ENCODE results near the gene LRGUK. TPM values are rescaled to one million over a fixed set of nuclear protein-coding genes. Genes with fewer than 3 reads are reported as not detected.

Gene LRGUK
- total and polyA plus RNA-seq, 2 of the 8 experiments (the other 6 are each of a cell fraction or from before 2014, with no cell fraction given) = 1.5 to 3.6 TPM

- Histone ChIP-seq H4K8ac (ENCODE audit: extremely low read depth, insufficient read depth, low read length) (no peak overlapping the region), H3K4me2 (ENCODE audit: insufficient read depth in 1 of 2, low read depth in 2 of 2, low read length in 2 of 2) (no peak overlapping the region), H3K9ac (replicated peaks in 1 of 4; ENCODE audit: extremely low read depth in 1 of 4, low read depth in 3 of 4, low read length in 3 of 4) (no peak overlapping the region), H3K23ac (ENCODE audit: insufficient read length) (no peak overlapping the region), H2BK15ac (ENCODE audit: low read length) (no peak overlapping the region), H3K4ac (replicated peaks; ENCODE audit: insufficient read length, low read depth, low read length) (no peak overlapping the region), H2BK5ac (ENCODE audit: low read depth, low read length) (no peak overlapping the region), H2AFZ (ENCODE audit: low read length) (no peak overlapping the region; the same call in 1 of the 2 replicates), H3K4me1 (replicated peaks in 1 of 4; ENCODE audit: control insufficient read depth in 3 of 4, insufficient read depth in 4 of 4, low read length in 3 of 4) (peaks cover 0 to 9% (median 2%) of the 10 kb centered on the region in 4 experiments; a peak in 2 of 7 replicates), H3K4me3 (ENCODE audit: extremely low read depth in 1 of 4, insufficient read depth in 2 of 4, low read depth in 3 of 4, low read length in 4 of 4) (no peak overlapping the region), H4K5ac (ENCODE audit: insufficient read length, low read depth, low read length) (no peak overlapping the region), H2AK5ac (ENCODE audit: low read depth, low read length) (no peak overlapping the region), H3K18ac (ENCODE audit: extremely low read depth, low read length) (no peak overlapping the region), H3K27ac (ENCODE audit: low read depth, low read length) (no peak overlapping the region), H3K79me2 (ENCODE audit: control insufficient read depth in 1 of 2, insufficient read depth in 2 of 2, low read length in 2 of 2) (no peaks in the 10 kb centered on the region), H2BK120ac (replicated peaks; ENCODE audit: low read depth, low read length) (no peak overlapping the region), H3K14ac (ENCODE audit: insufficient read length) (no peak overlapping the region), H4K91ac (replicated peaks; ENCODE audit: insufficient read length, low read length) (no peak overlapping the region), H3K9me3 (ENCODE audit: insufficient read depth in 2 of 2, low read depth in 1 of 2, low read length in 1 of 2) (no peaks in the 10 kb centered on the region), H3K23me2 (ENCODE audit: low read depth, low read length) (no peaks in the 10 kb centered on the region), H2BK12ac (ENCODE audit: low read depth, low read length) (no peak overlapping the region), H3K36me3 (ENCODE audit: control insufficient read depth in 2 of 4, insufficient read depth in 4 of 4, low read length in 3 of 4) (no peaks in the 10 kb centered on the region), H3K27me3 (replicated peaks in 1 of 4; ENCODE audit: control insufficient read depth in 3 of 4, extremely low read depth in 1 of 4, insufficient read depth in 3 of 4, low read length in 3 of 4) (no peaks in the 10 kb centered on the region), H2BK20ac (ENCODE audit: low read length) (no peak overlapping the region), H3K79me1 (ENCODE audit: low read depth, low read length) (no peaks in the 10 kb centered on the region; the same call in 1 of the 2 replicates), H4K20me1 (replicated peaks in 1 of 2; ENCODE audit: control insufficient read depth in 1 of 2, insufficient read depth in 2 of 2, low read length in 2 of 2) (no peaks in the 10 kb centered on the region), H3K56ac (replicated peaks; ENCODE audit: insufficient read length, low read depth, low read length) (no peak overlapping the region)
- POLR2A ChIA-PET (ENCODE audit: partially characterized antibody) = no interaction called here
- FAIRE-seq (peak; percentile 13), DNase-seq (ENCODE audit: low read depth in 1 of 2, low spot score in 2 of 2) (no peak)
- TF ChIP-seq ASH2L (IDR thresholded peaks at IDR 0.05; ENCODE audit: low read length) (no peak), RBBP5 (IDR thresholded peaks at IDR 0.05; ENCODE audit: borderline replicate concordance, low read depth, low read length) (no peak), CREB1 (IDR thresholded peaks at IDR 0.05) (no peak), POLR2A (IDR thresholded peaks at IDR 0.05; ENCODE audit: control extremely low read depth in 1 of 2, low read depth in 2 of 2, low read length in 2 of 2) (no peak), HDAC2 (IDR thresholded peaks at IDR 0.05; ENCODE audit: borderline replicate concordance in 1 of 2, low read depth in 2 of 2, low read length in 2 of 2) (no peak)
- 91% methylated on average over 3 of the region's 3 CpGs; no CpG with 5 or more reads in 1 of the 2 experiments for WGBS, 2 experiments (ENCODE audit: extremely low coverage in 1 of 2, insufficient coverage in 1 of 2, insufficient read length in 1 of 2, insufficient replicate concordance in 2 of 2, low coverage in 1 of 2, low lambda C conversion rate in 2 of 2, missing lambda C conversion rate in 1 of 2)
- CTCF ChIA-PET (ENCODE audit: partially characterized antibody) = interaction anchor here (1.1 to 1.2 kb wide), 2 partner anchors 10 to 78 kb away, joined by 3 to 4 read pairs; no protein-coding TSS in a partner anchor
These were observed 152.2 kb downstream of the LRGUK start for GRCh38 chr7:134279336-134279735.
